ENCODE data around the gene BLOC1S6. TPM values are rescaled to one million over a fixed set of nuclear protein-coding genes. Genes with fewer than 3 reads are reported as not detected.

Gene BLOC1S6
- total RNA-seq, 1 experiment from 2014 or later, result 35.0 TPM

DNA sequence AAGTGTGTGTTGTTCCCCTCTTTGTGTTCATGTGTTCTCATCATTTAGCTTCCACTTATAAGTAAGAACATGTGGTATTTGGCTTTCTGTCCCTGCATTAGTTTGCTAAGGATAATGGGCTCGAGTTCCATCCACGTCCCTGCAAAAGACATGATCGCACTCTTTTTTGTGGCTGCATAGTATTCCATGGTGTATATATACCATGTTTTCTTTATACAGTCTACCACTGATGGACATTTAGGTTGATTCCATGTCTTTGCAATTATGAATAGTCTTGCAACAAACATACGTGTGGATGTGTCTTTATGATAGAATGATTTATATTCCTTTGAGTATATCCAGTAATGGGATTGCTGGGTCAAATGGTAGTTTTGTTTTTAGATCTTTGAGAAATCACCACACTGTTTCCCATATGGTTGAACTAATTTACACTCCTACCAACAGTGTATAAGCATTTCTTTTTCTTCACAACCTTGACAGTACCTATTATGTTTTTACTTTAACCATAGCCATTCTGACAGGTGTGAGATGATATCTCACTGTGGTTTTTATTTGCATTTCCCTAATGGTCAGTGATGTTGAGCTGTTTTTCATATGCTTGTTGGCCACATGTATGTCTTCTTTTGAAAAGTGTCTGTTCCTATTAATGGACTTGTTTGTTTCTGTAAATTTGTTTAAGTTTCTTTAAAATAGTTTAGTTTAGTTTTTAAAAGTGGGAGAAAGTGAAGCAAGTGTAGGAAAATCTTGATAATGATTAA, 42.7 kb upstream of the BLOC1S6 start:
- no peaks in the 10 kb centered on the region for H3K36me3 Mint-ChIP-seq (ENCODE audit: insufficient read depth, unreplicated experiment)
- intact Hi-C loops (cut with micrococcal nuclease; ENCODE audit: unreplicated experiment), result no loop called here
- H3K27me3 Mint-ChIP-seq (ENCODE audit: unreplicated experiment), result no peaks in the 10 kb centered on the region
- H3K27ac Mint-ChIP-seq (ENCODE audit: unreplicated experiment), result no peak overlapping the region
- peaks cover 7% of the 10 kb centered on the region for H3K4me1 Mint-ChIP-seq (ENCODE audit: low read depth, unreplicated experiment)
- CTCF ChIA-PET, result no interaction called here
- TF ChIP-seq, protein P1, sequence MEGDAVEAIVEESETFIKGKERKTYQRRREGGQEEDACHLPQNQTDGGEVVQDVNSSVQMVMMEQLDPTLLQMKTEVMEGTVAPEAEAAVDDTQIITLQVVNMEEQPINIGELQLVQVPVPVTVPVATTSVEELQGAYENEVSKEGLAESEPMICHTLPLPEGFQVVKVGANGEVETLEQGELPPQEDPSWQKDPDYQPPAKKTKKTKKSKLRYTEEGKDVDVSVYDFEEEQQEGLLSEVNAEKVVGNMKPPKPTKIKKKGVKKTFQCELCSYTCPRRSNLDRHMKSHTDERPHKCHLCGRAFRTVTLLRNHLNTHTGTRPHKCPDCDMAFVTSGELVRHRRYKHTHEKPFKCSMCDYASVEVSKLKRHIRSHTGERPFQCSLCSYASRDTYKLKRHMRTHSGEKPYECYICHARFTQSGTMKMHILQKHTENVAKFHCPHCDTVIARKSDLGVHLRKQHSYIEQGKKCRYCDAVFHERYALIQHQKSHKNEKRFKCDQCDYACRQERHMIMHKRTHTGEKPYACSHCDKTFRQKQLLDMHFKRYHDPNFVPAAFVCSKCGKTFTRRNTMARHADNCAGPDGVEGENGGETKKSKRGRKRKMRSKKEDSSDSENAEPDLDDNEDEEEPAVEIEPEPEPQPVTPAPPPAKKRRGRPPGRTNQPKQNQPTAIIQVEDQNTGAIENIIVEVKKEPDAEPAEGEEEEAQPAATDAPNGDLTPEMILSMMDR (IDR thresholded peaks at IDR 0.05; ENCODE audit: unreplicated experiment), result no peak
- no TSS peak for BruUV-seq (replicated peaks)
- DNase-seq, result no peak
- no peaks in the 10 kb centered on the region for H3K9me3 Mint-ChIP-seq (ENCODE audit: low read depth, unreplicated experiment)
- H3K4me3 Mint-ChIP-seq (ENCODE audit: low read depth, unreplicated experiment), result no peak overlapping the region

DNA sequence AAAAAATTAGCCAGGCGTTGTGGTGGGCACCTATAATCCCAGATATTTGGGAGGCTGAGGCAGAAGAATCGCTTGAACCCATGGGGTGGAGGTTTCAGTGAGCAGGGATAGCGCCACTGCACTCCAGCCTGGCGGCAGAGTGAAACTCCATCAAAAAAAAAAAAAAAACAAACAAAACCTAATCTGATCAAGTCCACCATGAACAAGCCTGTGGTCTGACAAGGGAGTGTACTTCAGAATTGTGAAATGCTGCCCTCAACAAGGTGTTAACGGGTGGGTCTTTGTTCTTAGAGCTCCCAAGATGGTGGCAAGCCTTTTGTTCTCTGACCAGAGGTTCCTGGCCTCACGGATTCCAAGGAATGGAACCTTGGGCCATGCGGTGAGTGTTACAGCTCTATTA, 40.4 kb upstream of the BLOC1S6 start:
- intact Hi-C loops (cut with micrococcal nuclease; ENCODE audit: unreplicated experiment), result no loop called here
- no TSS peak for BruUV-seq (replicated peaks)
- DNase-seq, result no peak
- Mint-ChIP-seq H3K9me3 (ENCODE audit: low read depth, unreplicated experiment) (no peaks in the 10 kb centered on the region), H3K4me1 (ENCODE audit: low read depth, unreplicated experiment) (peaks cover 11% of the 10 kb centered on the region), H3K27ac (ENCODE audit: unreplicated experiment) (no peak overlapping the region), H3K4me3 (ENCODE audit: low read depth, unreplicated experiment) (no peak overlapping the region), H3K27me3 (ENCODE audit: unreplicated experiment) (no peaks in the 10 kb centered on the region), H3K36me3 (ENCODE audit: insufficient read depth, unreplicated experiment) (no peaks in the 10 kb centered on the region)
- CTCF ChIA-PET, result no interaction called here
- TF ChIP-seq, protein P1 (IDR thresholded peaks at IDR 0.05; ENCODE audit: unreplicated experiment), result no peak

GRCh38 chr15:45548753-45549520, 38.2 kb upstream of the BLOC1S6 start:
- H3K4me1 Mint-ChIP-seq (ENCODE audit: low read depth, unreplicated experiment), result peaks cover 11% of the 10 kb centered on the region
- H3K27ac Mint-ChIP-seq (ENCODE audit: unreplicated experiment), result no peak overlapping the region
- no TSS peak for BruUV-seq (replicated peaks)
- H3K36me3 Mint-ChIP-seq (ENCODE audit: insufficient read depth, unreplicated experiment), result no peaks in the 10 kb centered on the region
- H3K9me3 Mint-ChIP-seq (ENCODE audit: low read depth, unreplicated experiment), result no peaks in the 10 kb centered on the region
- CTCF ChIA-PET, result interaction anchor here (1.2 kb wide), 1 partner anchor 14 kb away, joined by 5 read pairs; no protein-coding TSS in a partner anchor
- TF ChIP-seq, protein P1 (IDR thresholded peaks at IDR 0.05; ENCODE audit: unreplicated experiment), result no peak
- no peaks in the 10 kb centered on the region for H3K27me3 Mint-ChIP-seq (ENCODE audit: unreplicated experiment)
- intact Hi-C loops (cut with micrococcal nuclease; ENCODE audit: unreplicated experiment), result no loop called here
- H3K4me3 Mint-ChIP-seq (ENCODE audit: low read depth, unreplicated experiment), result no peak overlapping the region
- no peak for DNase-seq

DNA sequence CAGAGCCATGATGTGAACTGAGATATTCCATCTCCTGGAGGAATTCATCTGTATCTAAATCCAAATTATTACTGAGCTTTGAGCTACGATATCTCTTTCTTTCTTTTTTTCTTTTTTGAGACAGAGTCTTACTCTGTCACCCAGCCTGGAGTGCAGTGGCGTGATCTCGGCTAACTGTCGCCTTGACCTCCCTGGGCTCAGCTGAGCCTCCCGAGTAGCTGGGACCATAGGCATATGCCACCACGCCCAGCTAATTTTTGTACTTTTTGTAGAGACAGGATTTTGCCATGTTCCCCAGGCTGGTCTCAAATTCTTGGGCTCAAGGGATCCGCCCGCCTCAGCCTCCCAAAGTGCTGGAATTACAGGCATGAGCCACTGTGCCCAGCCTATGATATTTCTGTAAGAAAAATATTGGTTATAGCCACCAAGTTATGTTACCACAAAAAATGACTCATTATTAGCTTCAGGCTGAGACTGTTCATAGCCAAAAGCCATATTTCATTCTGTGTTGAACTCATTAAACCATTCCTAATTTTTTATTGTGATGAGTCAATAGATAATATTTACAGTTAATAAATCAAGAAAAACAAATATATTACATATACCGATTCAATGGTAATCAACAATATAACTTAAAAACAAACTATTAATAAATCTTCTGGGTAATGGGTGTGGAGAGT, 37.5 kb upstream of the BLOC1S6 start:
- Mint-ChIP-seq H3K4me3 (ENCODE audit: low read depth, unreplicated experiment) (no peak overlapping the region), H3K9me3 (ENCODE audit: low read depth, unreplicated experiment) (no peaks in the 10 kb centered on the region), H3K27ac (ENCODE audit: unreplicated experiment) (no peak overlapping the region), H3K36me3 (ENCODE audit: insufficient read depth, unreplicated experiment) (no peaks in the 10 kb centered on the region), H3K4me1 (ENCODE audit: low read depth, unreplicated experiment) (peaks cover 11% of the 10 kb centered on the region), H3K27me3 (ENCODE audit: unreplicated experiment) (no peaks in the 10 kb centered on the region)
- DNase-seq, result no peak
- TF ChIP-seq, protein P1 (IDR thresholded peaks at IDR 0.05; ENCODE audit: unreplicated experiment), result no peak
- intact Hi-C loops (cut with micrococcal nuclease; ENCODE audit: unreplicated experiment), result no loop called here
- CTCF ChIA-PET, result no interaction called here
- no TSS peak for BruUV-seq (replicated peaks)

All from Calu3 (cell line).